Activated CD8-positive, alpha-beta memory T cell treated with anti-CD3 and anti-CD28 coated beads for 48 hours (primary cell): ENCODE measurements around the gene HSD17B2.
"Not testable (repeated sequence)": the region's sequence is repeated elsewhere in the genome, so short reads cannot be mapped to it uniquely, and the experiment has no call there.

Source experiments
- DNase-seq, 3 experiments: peaks; one replicate each; pipeline ENCODE4 v3.0.0-alpha.2; 2020; ENCODE audit warnings: low read depth in 2 of 3, low spot score in 2 of 3

HSD17B2 gene, protein sequence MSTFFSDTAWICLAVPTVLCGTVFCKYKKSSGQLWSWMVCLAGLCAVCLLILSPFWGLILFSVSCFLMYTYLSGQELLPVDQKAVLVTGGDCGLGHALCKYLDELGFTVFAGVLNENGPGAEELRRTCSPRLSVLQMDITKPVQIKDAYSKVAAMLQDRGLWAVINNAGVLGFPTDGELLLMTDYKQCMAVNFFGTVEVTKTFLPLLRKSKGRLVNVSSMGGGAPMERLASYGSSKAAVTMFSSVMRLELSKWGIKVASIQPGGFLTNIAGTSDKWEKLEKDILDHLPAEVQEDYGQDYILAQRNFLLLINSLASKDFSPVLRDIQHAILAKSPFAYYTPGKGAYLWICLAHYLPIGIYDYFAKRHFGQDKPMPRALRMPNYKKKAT

GRCh38 chr16:82034981-82035612, at the start of gene HSD17B2:
HSD17B2 (plus strand) TSS chr16:82035253; CDS start chr16:82035425, 172 bp downstream.
- DNase-seq: no peak

- no peak for DNase-seq
These were observed 47.9 kb upstream of the HSD17B2 start for GRCh38 chr16:81987121-81987520.

- no peak for DNase-seq
These were observed 47.3 kb upstream of the HSD17B2 start for GRCh38 chr16:81987706-81988105.

GRCh38 chr16:81992859-81993258, 42.2 kb upstream of the HSD17B2 start:
- no peak for DNase-seq

- no peak for DNase-seq
These were observed 40.6 kb upstream of the HSD17B2 start for GRCh38 chr16:81994485-81994884.

GRCh38 chr16:81995651-81996050, 39.4 kb upstream of the HSD17B2 start:
- no peak for DNase-seq

DNA sequence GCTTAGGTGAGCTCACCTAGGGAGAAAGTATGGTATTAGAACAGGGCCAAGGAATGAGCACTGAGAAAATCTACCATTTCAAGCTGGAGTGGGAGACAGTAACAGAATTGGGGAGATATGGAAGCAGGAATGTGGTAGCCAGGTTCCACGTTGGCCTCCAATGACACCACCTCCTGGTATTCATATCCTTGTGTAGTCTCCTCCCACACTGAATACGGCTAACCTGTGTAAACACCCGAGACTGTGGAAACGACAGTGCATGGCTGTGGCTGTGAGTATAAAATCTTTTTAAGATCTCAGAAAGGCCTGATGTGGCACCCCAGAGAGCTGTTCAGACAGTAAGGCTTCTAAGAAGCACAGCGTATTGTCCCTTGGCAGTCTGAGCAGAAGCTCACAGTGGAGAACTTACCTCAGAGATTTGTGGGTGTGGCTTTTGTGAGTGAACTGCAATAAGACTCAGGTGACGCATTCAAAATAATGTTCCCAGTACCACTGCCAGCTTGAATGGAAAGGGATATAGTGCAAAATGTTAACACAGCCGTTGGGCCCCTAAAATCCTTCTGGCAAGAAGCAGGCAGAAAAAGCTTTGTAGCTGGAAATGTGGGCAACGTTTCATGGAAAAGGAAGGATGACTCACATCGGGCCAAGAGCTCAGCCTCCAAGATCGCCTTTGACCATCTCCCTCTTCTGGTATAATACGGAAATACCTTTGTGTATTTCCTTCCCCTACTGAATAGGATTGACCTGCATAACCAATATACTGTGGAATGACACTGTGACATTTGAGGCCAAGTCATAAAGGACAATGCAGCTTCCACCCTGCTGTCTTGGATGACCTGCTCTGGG, 38.2 kb upstream of the HSD17B2 start:
- no peak for DNase-seq

GRCh38 chr16:81997738-81998137, 37.3 kb upstream of the HSD17B2 start:
- no peak for DNase-seq

DNA sequence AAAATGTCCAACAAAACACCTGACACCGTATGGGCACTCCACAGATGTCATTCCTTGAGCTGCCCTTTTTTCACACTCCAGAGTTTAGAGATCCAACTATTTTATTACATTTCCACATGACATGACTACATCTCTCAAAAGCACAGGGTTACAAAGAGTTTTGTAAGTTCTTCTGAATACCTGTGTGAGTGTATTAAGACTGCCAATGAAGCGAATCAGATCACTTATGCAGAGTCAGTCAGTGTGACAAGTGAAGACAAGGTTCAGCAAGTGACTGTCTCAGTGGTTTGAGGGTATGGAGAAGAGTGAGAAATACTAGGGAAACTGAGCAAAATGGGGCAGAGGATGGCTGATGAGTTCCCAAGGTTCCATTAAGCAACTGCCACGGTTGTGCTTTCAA, 32.2 kb upstream of the HSD17B2 start:
- DNase-seq: no peak

DNA sequence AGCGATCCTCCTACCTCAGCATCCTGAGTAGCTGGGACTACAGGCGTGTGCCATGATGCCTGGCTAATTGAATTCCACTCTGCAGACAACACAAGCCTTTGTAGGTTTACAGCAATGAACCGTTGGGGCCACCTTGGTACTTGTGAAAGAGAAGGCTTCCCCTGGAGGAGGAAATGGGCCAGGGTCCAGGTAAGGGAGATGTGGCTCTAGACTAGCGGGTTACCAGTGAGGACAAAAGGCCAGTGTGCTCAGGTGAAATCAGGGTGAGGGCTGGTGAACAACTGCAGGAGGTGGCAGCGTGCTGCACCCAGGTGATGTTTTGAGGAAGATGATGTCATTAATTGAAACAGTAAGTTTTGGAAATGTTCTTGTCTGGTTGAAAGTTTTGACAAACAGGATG, 30.5 kb upstream of the HSD17B2 start:
- DNase-seq: no peak

DNA sequence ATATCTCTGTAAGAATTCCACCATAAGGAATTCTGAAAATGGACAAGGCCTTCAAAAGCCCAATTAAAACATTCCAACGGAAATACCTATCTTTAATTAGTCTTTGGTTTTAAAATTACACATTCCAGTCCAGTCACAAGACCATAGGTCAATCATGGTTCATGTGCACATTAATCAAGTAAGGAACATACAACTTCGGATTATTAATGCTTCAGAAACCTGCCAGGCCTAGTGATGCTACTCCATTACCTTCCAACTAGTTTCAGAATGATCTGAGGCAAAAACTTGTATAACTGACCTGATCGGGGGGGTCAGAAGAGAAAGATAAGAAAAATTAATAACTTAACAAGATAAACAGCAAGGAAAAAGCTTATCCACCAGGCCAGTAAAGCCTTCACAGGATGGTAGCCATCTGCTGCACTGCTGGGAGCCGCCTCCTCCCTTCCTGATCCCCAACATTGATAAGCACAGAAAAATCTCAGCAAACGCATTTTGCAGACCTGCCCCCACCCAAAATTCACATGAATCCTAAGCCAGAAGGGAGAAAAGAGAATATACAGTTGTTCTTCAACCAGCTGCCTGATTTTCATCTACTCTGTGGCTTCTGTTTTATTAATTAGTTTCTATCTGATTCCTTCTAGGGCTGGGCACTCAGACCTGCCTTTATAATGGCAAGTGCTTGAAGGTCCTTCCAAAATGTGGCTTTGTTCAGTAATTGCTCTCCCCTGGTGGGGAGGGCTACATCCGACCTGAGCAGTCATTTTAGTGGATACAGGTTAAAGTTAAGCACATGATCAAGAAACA, 29.8 kb upstream of the HSD17B2 start:
- no peak for DNase-seq

DNA sequence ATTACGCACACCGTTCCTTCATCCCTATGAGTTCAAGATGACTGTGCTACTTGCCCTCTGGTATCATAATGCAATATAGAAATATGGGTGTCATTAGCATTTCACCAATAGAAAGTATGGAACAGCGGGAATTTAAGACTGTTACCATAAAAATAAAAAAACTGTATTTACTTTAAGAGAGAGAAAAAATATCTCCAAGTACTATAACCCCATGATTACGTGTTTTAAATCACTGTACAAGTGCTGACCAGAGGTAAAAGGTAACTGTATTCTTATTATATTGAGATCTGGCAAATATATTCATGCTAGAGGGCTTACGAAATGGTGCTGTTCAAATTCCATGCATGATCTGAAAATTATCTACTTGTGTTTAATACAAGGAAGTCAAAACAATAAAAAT, 29.0 kb upstream of the HSD17B2 start:
- DNase-seq: no peak

DNA sequence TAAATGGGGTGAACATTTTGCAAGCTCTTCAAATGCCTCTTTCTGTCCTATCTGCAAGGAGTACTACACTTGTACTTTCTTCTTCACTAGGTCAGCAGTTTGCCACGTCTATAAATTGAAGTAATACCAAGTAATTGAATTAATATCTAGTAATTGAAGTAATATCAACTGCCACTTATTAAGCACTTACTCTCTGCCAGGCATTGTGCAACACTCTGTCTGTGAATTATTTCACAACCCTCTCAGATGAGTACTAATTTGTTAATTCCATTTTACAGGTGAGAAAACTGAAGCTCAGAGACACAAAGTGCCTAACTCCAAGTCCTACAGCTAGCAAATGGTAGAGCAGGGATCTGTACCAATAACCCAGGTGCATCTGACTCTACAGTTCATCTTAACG, 27.9 kb upstream of the HSD17B2 start:
- no peak for DNase-seq

DNA sequence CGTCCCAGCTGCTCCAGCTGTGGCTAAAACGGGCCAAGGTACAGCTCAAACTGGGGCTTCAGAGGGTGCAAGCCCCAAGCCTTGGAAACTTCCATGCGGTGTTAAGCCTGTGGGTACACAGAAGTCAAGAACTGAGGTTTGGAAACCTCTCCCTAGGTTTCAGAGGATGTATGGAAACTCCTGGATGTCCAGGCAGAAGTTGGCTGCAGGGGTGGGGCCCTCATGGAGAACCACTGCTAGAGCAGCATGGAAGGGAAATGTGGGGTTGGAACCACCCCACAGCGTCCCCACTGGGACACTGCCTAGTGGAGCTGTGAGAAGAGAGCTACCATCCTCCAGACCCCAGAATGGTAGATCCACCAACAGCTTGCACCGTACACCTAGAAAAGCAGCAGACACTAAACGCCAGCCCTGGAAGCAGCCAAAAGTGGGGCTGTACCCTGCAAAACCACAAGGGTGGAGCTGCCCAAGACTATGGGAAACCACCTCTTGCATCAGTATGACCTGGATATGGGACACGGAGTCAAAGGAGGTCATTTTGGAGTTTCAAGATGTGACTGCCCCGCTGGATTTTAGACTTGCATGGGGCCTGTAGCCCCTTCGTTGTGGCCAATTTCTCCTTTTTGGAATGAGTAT, 26.0 kb upstream of the HSD17B2 start:
- DNase-seq: no peak

- not testable (repeated sequence) for DNase-seq
These were observed 25.3 kb upstream of the HSD17B2 start for GRCh38 chr16:82009789-82010188.

DNA sequence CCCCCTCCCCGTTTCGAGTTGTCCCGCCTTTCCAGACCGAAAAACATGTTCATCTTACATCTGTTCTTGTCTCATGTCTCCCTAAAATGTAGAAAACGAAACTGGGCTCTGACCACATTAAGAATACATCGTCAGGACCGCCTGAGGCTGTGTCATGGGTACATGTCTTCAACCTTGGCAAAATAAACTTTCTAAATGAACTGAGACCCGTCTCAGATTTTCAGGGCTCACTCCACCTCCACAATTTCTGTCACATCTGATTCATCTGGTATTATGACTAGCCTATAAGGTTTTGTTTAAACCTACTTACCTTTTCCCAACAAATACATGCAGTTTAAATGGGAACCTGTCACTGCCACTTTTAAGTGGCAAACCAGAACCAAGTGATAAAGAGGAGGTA, 24.4 kb upstream of the HSD17B2 start:
- DNase-seq: no peak

DNA sequence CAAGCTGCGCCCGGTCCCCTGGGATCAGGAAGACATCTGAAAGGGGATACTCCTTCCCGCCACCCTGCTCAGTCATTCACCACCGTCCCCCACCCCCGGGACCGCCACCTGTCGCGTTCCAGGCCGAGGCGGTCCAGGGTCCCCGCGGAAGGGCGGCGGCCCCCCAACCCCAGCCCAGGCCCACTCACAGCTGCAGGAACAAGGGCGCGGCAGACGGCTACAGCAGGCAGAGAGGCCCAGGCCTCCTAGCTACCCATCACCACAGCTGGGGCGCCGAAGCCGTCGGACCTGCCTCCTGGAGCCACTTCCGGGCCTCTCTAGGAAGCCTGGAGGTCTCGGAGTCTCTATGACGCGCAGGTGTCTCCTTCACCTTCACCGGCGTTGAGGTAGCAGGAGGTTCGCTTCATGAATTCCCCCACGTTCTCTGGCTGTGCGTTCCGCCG, 23.8 kb upstream of the HSD17B2 start, which contains the start of gene SDR42E1:
SDR42E1 (minus strand) TSS at position 272 of the 443 bp plus-strand sequence. CDS start 10,612 bp downstream, outside the sequence.
- peak; percentile 13 to 27 (median 20) for DNase-seq

DNA sequence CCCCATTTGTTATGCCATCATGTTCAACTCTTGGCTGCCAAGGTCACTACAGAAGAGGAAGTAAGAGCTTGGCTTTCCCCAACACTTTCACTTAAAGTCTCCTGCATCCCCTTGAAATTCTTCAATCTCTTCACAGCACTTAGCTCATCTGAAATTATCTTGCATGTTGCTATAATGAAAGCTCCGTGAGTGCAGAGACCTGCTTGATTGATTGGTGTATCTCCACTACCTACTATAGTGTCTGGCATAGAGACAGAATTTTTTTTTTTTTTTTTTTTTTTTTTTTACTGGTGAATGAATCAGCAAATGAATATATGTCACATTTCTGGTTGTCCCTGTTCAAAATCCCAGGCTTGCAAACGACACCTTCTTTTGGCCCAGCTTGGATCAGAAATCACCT, 21.9 kb upstream of the HSD17B2 start:
- DNase-seq: no peak

GRCh38 chr16:82016263-82016662, 18.8 kb upstream of the HSD17B2 start:
- DNase-seq: no peak

- no peak for DNase-seq
These were observed 18.1 kb upstream of the HSD17B2 start for GRCh38 chr16:82016964-82017363.
